Naive B cell (primary cell): ENCODE results near the gene NLRP5. TPM values are rescaled to one million over a fixed set of nuclear protein-coding genes. Genes with fewer than 3 reads are reported as not detected.
"Not testable (repeated sequence)": the region's sequence is repeated elsewhere in the genome, so short reads cannot be mapped to it uniquely, and the experiment has no call there.

Experiments
- ATAC-seq, 2 donors: fragments of 150-1000 bp; cut with Tn5 transposase; 2 replicates each; pipeline ENCODE4 v1.10.0; 2021; ENCODE audit warnings: low read depth in 2 of 2, mild to moderate bottlenecking in 2 of 2, moderate library complexity in 2 of 2
- DNase-seq: peaks from one replicate; pipeline ENCODE4 v3.0.0; 2022
- H3K27ac Mint-ChIP-seq, 6 donors: one replicate each; pipeline ENCODE4 v1.8.0; 2020 to 2022; ENCODE audit warnings: mild to moderate bottlenecking in 6 of 6, mixed read lengths in 6 of 6, moderate library complexity in 5 of 6, inconsistent platforms in 2 of 6
- H3K27me3 Mint-ChIP-seq, 3 donors: one replicate each; pipeline ENCODE4 v1.8.0; 2021 to 2022; ENCODE audit warnings: mixed read lengths in 3 of 3, mild to moderate bottlenecking in 1 of 3
- H3K36me3 Mint-ChIP-seq, 2 donors: one replicate each; pipeline ENCODE4 v1.8.0; 2020 to 2022; ENCODE audit warnings: mixed read lengths in 2 of 2, inconsistent platforms in 1 of 2, mild to moderate bottlenecking in 1 of 2
- H3K4me1 Mint-ChIP-seq, 3 donors: one replicate each; pipeline ENCODE4 v1.8.0; 2020 to 2022; ENCODE audit warnings: mixed read lengths in 3 of 3, inconsistent platforms in 1 of 3, mild to moderate bottlenecking in 1 of 3, moderate library complexity in 1 of 3
- H3K4me3 Mint-ChIP-seq, 8 donors: one replicate each; pipeline ENCODE4 v1.8.0; 2020 to 2022; ENCODE audit warnings: mild to moderate bottlenecking in 8 of 8, mixed read lengths in 8 of 8, moderate library complexity in 8 of 8, inconsistent platforms in 2 of 8
- H3K9me3 Mint-ChIP-seq, 7 donors: one replicate each; pipeline ENCODE4 v1.8.0; 2020 to 2022; ENCODE audit warnings: mixed read lengths in 7 of 7, mild to moderate bottlenecking in 5 of 7, inconsistent platforms in 2 of 7, moderate library complexity in 1 of 7
- polyA plus RNA-seq, 6 donors: library from polyadenylated mRNA; unstranded; fragments of 300-500 nt; fragmentation: Illumina TruSeq; gene quantifications; one replicate each; pipeline ENCODE4 v1.2.3, GENCODE V29; 2021; ENCODE audit warnings: low read depth in 6 of 6

NLRP5 gene
- polyA plus RNA-seq, 6 donors from 2014 or later = not detected

GRCh38 chr19:56097306-56097705, 110.7 kb downstream of the NLRP5 start:
- Mint-ChIP-seq H3K4me3 (no peak overlapping the region), H3K9me3 (peaks cover 0 to 4% (median 0%) of the 10 kb centered on the region in 7 donors), H3K4me1 (peaks cover 11 to 16% (median 14%) of the 10 kb centered on the region in 3 donors), H3K36me3 (peaks cover 0 to 20% of the 10 kb centered on the region in 2 donors), H3K27ac (no peak overlapping the region), H3K27me3 (no peaks in the 10 kb centered on the region)
- DNase-seq (no peak), ATAC-seq (no peak)

GRCh38 chr19:56097776-56098175, 111.2 kb downstream of the NLRP5 start:
- Mint-ChIP-seq H3K4me1 (peaks cover 9 to 11% (median 10%) of the 10 kb centered on the region in 3 donors), H3K4me3 (no peak overlapping the region), H3K36me3 (peaks cover 0 to 17% of the 10 kb centered on the region in 2 donors), H3K9me3 (peaks cover 0 to 2% (median 0%) of the 10 kb centered on the region in 7 donors), H3K27ac (no peak overlapping the region), H3K27me3 (no peaks in the 10 kb centered on the region)
- ATAC-seq (no peak), DNase-seq (no peak)

- not testable (repeated sequence) for H3K9me3 Mint-ChIP-seq, H3K27ac Mint-ChIP-seq, ATAC-seq, H3K27me3 Mint-ChIP-seq, DNase-seq, H3K4me3 Mint-ChIP-seq, H3K4me1 Mint-ChIP-seq
- H3K36me3 Mint-ChIP-seq = peaks cover 0 to 12% of the 10 kb centered on the region in 2 donors
Observed at GRCh38 chr19:56098237-56098636, 111.7 kb downstream of the NLRP5 start.

GRCh38 chr19:56098731-56099568, 112.4 kb downstream of the NLRP5 start:
- ATAC-seq (no peak), DNase-seq (no peak)
- Mint-ChIP-seq H3K4me1 (peaks cover 3 to 5% (median 5%) of the 10 kb centered on the region in 3 donors), H3K36me3 (peaks cover 0 to 7% of the 10 kb centered on the region in 2 donors), H3K27me3 (no peaks in the 10 kb centered on the region), H3K27ac (peak overlapping the region in 2 of 6 donors; percentile 69 to 83), H3K4me3 (no peak overlapping the region), H3K9me3 (no peaks in the 10 kb centered on the region)

GRCh38 chr19:56099638-56100539, 113.3 kb downstream of the NLRP5 start:
- H3K36me3 Mint-ChIP-seq = peaks cover 0 to 7% of the 10 kb centered on the region in 2 donors
- DNase-seq (no peak), ATAC-seq (no peak)
- H3K4me1 Mint-ChIP-seq = peaks cover 6 to 9% (median 8%) of the 10 kb centered on the region in 3 donors
- H3K9me3 Mint-ChIP-seq = no peaks in the 10 kb centered on the region
- H3K27me3 Mint-ChIP-seq = no peaks in the 10 kb centered on the region
- no peak overlapping the region for H3K4me3 Mint-ChIP-seq
- H3K27ac Mint-ChIP-seq = peak overlapping the region in 1 of 6 donors; percentile 56

GRCh38 chr19:56101095-56101494, 114.5 kb downstream of the NLRP5 start:
- H3K36me3 Mint-ChIP-seq = peaks cover 0 to 7% of the 10 kb centered on the region in 2 donors
- no peaks in the 10 kb centered on the region for H3K27me3 Mint-ChIP-seq
- H3K9me3 Mint-ChIP-seq = no peaks in the 10 kb centered on the region
- no peak overlapping the region for H3K4me3 Mint-ChIP-seq
- no peak for ATAC-seq
- DNase-seq = no peak
- peaks cover 14 to 17% (median 17%) of the 10 kb centered on the region in 3 donors for H3K4me1 Mint-ChIP-seq
- peak overlapping the region in 2 of 6 donors; percentile 44 to 88 for H3K27ac Mint-ChIP-seq

GRCh38 chr19:56101746-56102535, 115.4 kb downstream of the NLRP5 start:
- Mint-ChIP-seq H3K36me3 (peaks cover 0 to 7% of the 10 kb centered on the region in 2 donors), H3K9me3 (no peaks in the 10 kb centered on the region), H3K4me1 (peaks cover 21 to 26% (median 25%) of the 10 kb centered on the region in 3 donors), H3K4me3 (no peak overlapping the region), H3K27me3 (no peaks in the 10 kb centered on the region), H3K27ac (peak overlapping the region in 4 of 6 donors; percentile 47 to 88 (median 70))
- ATAC-seq (no peak), DNase-seq (no peak)

GRCh38 chr19:56103027-56103614, 116.5 kb downstream of the NLRP5 start:
- Mint-ChIP-seq H3K27me3 (no peaks in the 10 kb centered on the region), H3K9me3 (no peaks in the 10 kb centered on the region), H3K36me3 (peaks cover 0 to 7% of the 10 kb centered on the region in 2 donors), H3K4me3 (peak overlapping the region in 2 of 8 donors; percentile 23 to 32), H3K27ac (peak overlapping the region; percentile 65 to 88 (median 76)), H3K4me1 (peaks cover 29 to 38% (median 34%) of the 10 kb centered on the region in 3 donors)
- ATAC-seq (no peak), DNase-seq (no peak)

GRCh38 chr19:56104423-56104822, 117.8 kb downstream of the NLRP5 start:
- ATAC-seq = no peak
- Mint-ChIP-seq H3K36me3 (peaks cover 0 to 7% of the 10 kb centered on the region in 2 donors), H3K4me3 (peak overlapping the region in 2 of 8 donors; percentile 15 to 45), H3K27me3 (no peaks in the 10 kb centered on the region), H3K4me1 (peaks cover 37 to 51% (median 47%) of the 10 kb centered on the region in 3 donors), H3K27ac (peak overlapping the region; percentile 56 to 95 (median 92)), H3K9me3 (no peaks in the 10 kb centered on the region)
- no peak for DNase-seq

- Mint-ChIP-seq H3K9me3 (no peaks in the 10 kb centered on the region), H3K27ac (peak overlapping the region; percentile 86 to 96 (median 92)), H3K36me3 (peaks cover 0 to 7% of the 10 kb centered on the region in 2 donors), H3K4me3 (peak overlapping the region; percentile 63 to 85 (median 76)), H3K4me1 (peaks cover 38 to 58% (median 50%) of the 10 kb centered on the region in 3 donors), H3K27me3 (no peaks in the 10 kb centered on the region)
- peak; percentile 88 to 90 for ATAC-seq
- DNase-seq = peak; percentile 74
Observed at GRCh38 chr19:56105090-56105701, 118.6 kb downstream of the NLRP5 start.

GRCh38 chr19:56105831-56106396, 119.3 kb downstream of the NLRP5 start:
- H3K27me3 Mint-ChIP-seq, DNase-seq, H3K36me3 Mint-ChIP-seq, ATAC-seq, H3K9me3 Mint-ChIP-seq: not testable (repeated sequence)
- Mint-ChIP-seq H3K4me3 (peak overlapping the region in 6 of 8 donors; percentile 63 to 85 (median 74)), H3K4me1 (peaks cover 42 to 65% (median 58%) of the 10 kb centered on the region in 3 donors), H3K27ac (peak overlapping the region; percentile 86 to 96 (median 94))
